HepG2 (cell line): ENCODE measurements around the gene MC1R. TPM values are rescaled to one million over a fixed set of nuclear protein-coding genes. Genes with fewer than 3 reads are reported as not detected.

Experiments used
- AGO2 ChIP-seq: fragments of 200-400 bp; formaldehyde crosslinking; optimal IDR thresholded peaks from 2 replicates; pipeline ENCODE3; 2017; ENCODE audit warnings: mild to moderate bottlenecking, low read depth, low read length, moderate library complexity
- ASH2L ChIP-seq: fragments of 300-600, 200-600 bp; sonication (generic); IDR thresholded peaks from 2 replicates; pipeline ENCODE4 v1.7.0; 2017; ENCODE audit warnings: low read depth, mild to moderate bottlenecking, moderate library complexity, mixed read lengths, low read length; ENCODE audit not compliant: insufficient read length
- EZH2 ChIP-seq: conservative IDR thresholded peaks from 2 replicates; pipeline ENCODE4 v1.6.1; 2012; ENCODE audit warnings: mild to moderate bottlenecking, low read depth, low read length, moderate library complexity
- FOSL2 ChIP-seq: sonication (generic); formaldehyde crosslinking; IDR thresholded peaks from 2 replicates; pipeline ENCODE4 v1.4.0; 2020; ENCODE audit warnings: missing genetic modification reagents
- HMGXB4 ChIP-seq, 2 experiments: sonication (generic) in 1 of 2; formaldehyde crosslinking in 1 of 2; IDR thresholded peaks; 2 replicates each; pipeline versions ENCODE4 v1.4.0 to v1.6.1; 2018 to 2020; ENCODE audit warnings: missing genetic modification reagents in 2 of 2, borderline replicate concordance in 1 of 2, low read depth in 1 of 2, mild to moderate bottlenecking in 1 of 2, missing biosample characterization in 1 of 2
- KDM2A ChIP-seq: sonication (generic); formaldehyde crosslinking; IDR thresholded peaks from 2 replicates; pipeline ENCODE4 v1.4.0; 2020; ENCODE audit warnings: low read depth, missing genetic modification reagents, borderline replicate concordance
- KIAA2018 ChIP-seq: sonication (generic); formaldehyde crosslinking; IDR thresholded peaks from 2 replicates; pipeline ENCODE4 v1.5.0; 2020; ENCODE audit warnings: mild to moderate bottlenecking, missing genetic modification reagents, borderline replicate concordance
- PREB ChIP-seq: sonication (generic); formaldehyde crosslinking; IDR thresholded peaks from 2 replicates; pipeline ENCODE4 v1.4.0; 2020; ENCODE audit warnings: missing genetic modification reagents
- RXRA ChIP-seq: sonication (generic); formaldehyde crosslinking; IDR thresholded peaks from 2 replicates; pipeline ENCODE4 v1.5.1; 2020; ENCODE audit warnings: missing genetic modification reagents
- ZNF274 ChIP-seq: sonication (generic); formaldehyde crosslinking; IDR thresholded peaks from 2 replicates; pipeline ENCODE4 v1.5.1; 2020; ENCODE audit warnings: mild to moderate bottlenecking, missing genetic modification reagents
- ZNF839 ChIP-seq: sonication (generic); formaldehyde crosslinking; IDR thresholded peaks from 2 replicates; pipeline ENCODE4 v1.4.0; 2020; ENCODE audit warnings: missing genetic modification reagents, mild to moderate bottlenecking, borderline replicate concordance
- ZNF891 ChIP-seq: sonication (generic); formaldehyde crosslinking; IDR thresholded peaks from 2 replicates; pipeline ENCODE4 v1.5.0; 2020; ENCODE audit warnings: mild to moderate bottlenecking, missing genetic modification reagents
- polyA plus RNA-seq, 8 experiments: library from polyadenylated mRNA; depleted of rRNA in 3 of 8; stranded (reverse) in 7 of 8; unstranded in 1 of 8; fragments of >200 nt; fragmentation: Illumina TruSeq in 4 of 8; extraction: Trizol in 4 of 8; gene quantifications; 2 replicates each; pipeline versions ENCODE4 v1.2.1 to v1.2.3, GENCODE V29; 2011 to 2016; ENCODE audit warnings: low read depth in 4 of 8, missing spikeins in 1 of 8, mixed read lengths in 1 of 8; ENCODE audit not compliant: insufficient read depth in 1 of 8
- total RNA-seq, 5 experiments: library from RNA; depleted of rRNA; stranded (reverse); fragments of >200 nt; fragmentation: Illumina TruSeq; extraction: Trizol; gene quantifications; 2 replicates each; pipeline ENCODE4 v1.2.3, GENCODE V29; 2016; ENCODE audit warnings: low read depth in 1 of 5
- TF ChIP-seq, protein P1 (sequence below): sonication (generic); formaldehyde crosslinking; IDR thresholded peaks from 2 replicates; pipeline ENCODE4 v1.5.0; 2020; ENCODE audit warnings: mild to moderate bottlenecking, missing genetic modification reagents
- TF ChIP-seq, protein P2 (sequence below): IDR thresholded peaks from 2 replicates; pipeline ENCODE4 v1.6.1; 2016; ENCODE audit warnings: low read depth, borderline replicate concordance

The MC1R gene
- total and polyA plus RNA-seq, 2 of the 13 experiments (the other 11 are each of a cell fraction or from before 2014, with no cell fraction given) = 9.1 to 14.8 TPM

DNA sequence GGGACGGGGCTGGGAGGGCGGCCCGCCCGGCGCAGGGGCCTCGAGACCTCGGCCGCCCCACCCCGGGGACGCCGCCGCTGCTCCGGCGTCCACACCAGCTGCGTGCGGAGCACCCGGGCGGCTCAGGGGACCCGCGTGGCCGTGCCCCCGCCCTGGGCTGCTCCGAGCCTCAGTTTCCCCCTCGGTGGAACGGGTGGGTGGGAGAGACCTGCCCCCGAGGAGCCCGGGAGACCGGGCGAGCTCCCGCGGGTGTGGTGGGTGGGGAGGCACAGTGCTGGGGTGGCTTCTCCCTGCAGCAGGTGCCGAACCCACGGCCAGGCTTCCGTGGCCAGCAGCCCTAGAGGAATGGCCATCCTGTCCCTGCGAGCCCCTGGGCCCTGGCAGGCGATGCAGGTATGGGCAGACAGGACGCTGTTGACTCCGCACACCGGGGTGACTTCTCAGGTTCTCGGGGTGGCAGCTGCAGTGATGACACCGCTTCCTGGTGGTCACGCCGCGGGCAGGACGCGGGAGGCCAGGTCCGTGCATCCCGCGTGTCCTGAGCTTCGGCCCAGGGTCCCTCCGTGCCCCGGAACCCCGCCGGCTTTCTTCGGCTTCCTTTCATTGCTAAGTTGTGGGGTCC, 30.6 kb downstream of the MC1R start (continued):
- 0 out of 2 replicates have a peak, but pooled peaks have one; percentile 50 for TF ChIP-seq KIAA2018
- peak; percentile 16; the same call in 1 of the 2 replicates for TF ChIP-seq KDM2A (CRISPR knock-in tag)
- TF ChIP-seq FOSL2 (CRISPR knock-in tag) = no peak
- TF ChIP-seq, protein P1, sequence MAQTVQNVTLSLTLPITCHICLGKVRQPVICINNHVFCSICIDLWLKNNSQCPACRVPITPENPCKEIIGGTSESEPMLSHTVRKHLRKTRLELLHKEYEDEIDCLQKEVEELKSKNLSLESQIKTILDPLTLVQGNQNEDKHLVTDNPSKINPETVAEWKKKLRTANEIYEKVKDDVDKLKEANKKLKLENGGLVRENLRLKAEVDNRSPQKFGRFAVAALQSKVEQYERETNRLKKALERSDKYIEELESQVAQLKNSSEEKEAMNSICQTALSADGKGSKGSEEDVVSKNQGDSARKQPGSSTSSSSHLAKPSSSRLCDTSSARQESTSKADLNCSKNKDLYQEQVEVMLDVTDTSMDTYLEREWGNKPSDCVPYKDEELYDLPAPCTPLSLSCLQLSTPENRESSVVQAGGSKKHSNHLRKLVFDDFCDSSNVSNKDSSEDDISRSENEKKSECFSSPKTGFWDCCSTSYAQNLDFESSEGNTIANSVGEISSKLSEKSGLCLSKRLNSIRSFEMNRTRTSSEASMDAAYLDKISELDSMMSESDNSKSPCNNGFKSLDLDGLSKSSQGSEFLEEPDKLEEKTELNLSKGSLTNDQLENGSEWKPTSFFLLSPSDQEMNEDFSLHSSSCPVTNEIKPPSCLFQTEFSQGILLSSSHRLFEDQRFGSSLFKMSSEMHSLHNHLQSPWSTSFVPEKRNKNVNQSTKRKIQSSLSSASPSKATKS (CRISPR knock-in tag) = no peak
- 0 out of 2 replicates have a peak, but pooled peaks have one; percentile 44 for TF ChIP-seq ZNF891
- peak in 1 of 2 experiments; percentile 37; a peak in 1 of 4 replicates for TF ChIP-seq HMGXB4 (CRISPR knock-in tag; IDR thresholded peaks at IDR 0.05; ENCODE audit: borderline replicate concordance in 1 of 2, low read depth in 1 of 2)
- no peak for TF ChIP-seq ASH2L
- no peak for TF ChIP-seq PREB (CRISPR knock-in tag)
- no peak for TF ChIP-seq EZH2
- peak; percentile 54 for TF ChIP-seq AGO2
- peak; percentile 31; the same call in 1 of the 2 replicates for TF ChIP-seq ZNF274
- TF ChIP-seq, protein P2, sequence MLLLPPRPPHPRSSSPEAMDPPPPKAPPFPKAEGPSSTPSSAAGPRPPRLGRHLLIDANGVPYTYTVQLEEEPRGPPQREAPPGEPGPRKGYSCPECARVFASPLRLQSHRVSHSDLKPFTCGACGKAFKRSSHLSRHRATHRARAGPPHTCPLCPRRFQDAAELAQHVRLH (CRISPR knock-in tag) = 0 out of 2 replicates have a peak, but pooled peaks have one; percentile 39
- TF ChIP-seq ZNF839 (CRISPR knock-in tag) = peak; percentile 53; the same call in 1 of the 2 replicates
- 0 out of 2 replicates have a peak, but pooled peaks have one; percentile 17 for TF ChIP-seq RXRA
